Stimulated activated CD4-positive, alpha-beta T cell treated with anti-CD3 and anti-CD28 coated beads, TNF-alpha, amount 100 ng/mL, for 24 hours (primary cell): ENCODE data around the gene FBXO42.
"Not testable (repeated sequence)": the region's sequence is repeated elsewhere in the genome, so short reads cannot be mapped to it uniquely, and the experiment has no call there.

Experiments used
- DNase-seq, 3 experiments: peaks; one replicate each; pipeline ENCODE4 v3.0.0-alpha.2; 2020; ENCODE audit warnings: low read depth in 3 of 3

FBXO42 gene

DNA sequence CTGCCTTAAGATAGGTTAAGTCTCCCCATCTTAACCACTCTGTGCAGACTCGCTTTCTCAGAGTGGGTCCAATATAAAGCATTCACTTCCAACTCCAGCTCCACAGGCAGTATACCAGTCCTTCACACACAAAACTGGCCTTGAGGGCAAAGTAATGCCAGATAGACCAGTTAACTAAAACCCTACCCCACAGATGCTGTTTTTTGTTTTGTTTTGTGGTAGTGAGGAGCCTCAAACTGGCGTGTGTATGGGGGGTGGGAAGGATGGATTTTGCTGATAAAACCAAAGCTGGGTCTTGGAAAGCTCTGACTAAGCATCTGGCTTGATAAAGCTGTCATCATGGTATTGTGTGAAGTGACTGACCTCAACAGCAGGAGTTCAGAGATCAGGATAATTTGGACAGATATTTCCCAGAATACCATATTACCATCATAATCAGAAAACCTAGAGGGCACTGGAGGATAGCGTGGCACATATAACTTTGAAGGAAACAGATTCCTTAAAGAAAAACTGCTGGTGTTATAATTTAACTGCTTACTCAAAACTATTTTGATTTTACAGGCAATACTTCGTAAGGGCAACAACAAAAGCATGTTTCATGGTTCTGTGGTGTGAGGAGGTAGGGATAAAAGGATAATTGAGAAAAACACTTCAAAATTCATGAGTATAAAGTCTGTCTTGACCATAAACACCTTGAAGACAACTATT lies 85.7 kb downstream of the FBXO42 start:
- DNase-seq: no peak

DNA sequence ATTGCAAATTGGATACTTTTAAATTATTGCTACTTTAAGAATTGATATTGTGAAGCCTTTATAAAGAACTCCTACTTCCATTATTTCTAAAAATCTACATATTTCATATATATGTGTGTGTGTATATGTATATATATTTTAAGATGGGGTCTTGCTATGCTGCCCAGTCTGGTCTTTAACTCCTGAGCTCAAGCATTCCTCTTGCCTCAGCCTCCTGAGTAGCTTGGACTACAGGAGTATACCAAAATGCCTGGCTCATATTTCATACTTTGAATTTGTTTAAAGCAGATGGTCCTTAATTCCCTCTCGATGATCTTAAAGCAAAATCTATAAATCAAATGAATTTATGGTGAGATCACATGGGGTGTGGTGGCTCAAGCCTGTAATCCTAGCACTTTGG lies 90.2 kb downstream of the FBXO42 start:
- no peak for DNase-seq

GRCh38 chr1:16260814-16261213 lies 91.5 kb downstream of the FBXO42 start:
- no peak for DNase-seq

DNA sequence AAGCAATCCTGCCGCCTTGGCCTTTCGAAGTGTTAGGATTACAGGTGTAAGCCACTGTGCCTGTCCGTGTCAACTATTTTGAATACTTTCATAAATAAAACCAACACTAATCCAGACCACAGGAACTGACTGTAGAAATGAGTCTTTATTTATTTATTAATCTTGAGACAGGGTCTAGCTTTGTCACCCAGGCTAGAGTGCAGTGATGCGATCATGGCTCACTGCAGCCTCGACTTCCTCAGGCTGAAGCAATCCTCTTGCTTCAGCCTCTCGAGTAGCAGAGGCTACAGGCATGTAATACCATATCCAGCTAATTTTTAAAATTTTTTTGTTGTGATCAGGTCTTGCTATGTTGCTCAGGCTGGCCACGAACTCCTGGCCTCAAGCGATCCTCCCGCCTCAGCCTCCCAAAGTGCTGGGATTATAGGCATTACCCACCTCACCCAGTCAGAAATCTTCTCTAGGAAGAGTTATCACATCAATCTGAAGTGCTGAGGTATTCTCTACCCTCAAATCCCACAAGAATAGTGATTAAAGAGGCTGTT lies 93.6 kb downstream of the FBXO42 start:
- DNase-seq: no peak

- no peak for DNase-seq
These were observed 94.3 kb downstream of the FBXO42 start for GRCh38 chr1:16257968-16258367.

DNA sequence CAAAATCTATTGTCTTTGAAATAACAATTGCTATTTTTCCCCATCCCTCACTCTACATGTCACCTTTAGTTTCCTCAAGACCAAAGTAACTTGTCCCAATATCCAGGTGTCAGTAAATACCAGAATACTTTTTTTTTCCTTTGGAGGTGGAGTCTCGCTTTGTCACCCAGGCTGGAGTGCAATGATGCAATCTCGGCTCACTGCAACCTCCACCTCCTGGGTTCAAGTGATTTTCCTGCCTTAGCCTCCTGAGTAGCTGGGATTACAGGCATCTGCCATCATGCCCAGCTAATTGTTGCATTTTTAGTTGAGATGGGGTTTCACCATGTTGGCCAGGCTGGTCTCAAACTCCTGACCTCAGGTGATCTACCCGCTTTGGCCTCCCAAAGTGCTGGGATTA lies 94.7 kb downstream of the FBXO42 start:
- DNase-seq: not testable (repeated sequence)

DNA sequence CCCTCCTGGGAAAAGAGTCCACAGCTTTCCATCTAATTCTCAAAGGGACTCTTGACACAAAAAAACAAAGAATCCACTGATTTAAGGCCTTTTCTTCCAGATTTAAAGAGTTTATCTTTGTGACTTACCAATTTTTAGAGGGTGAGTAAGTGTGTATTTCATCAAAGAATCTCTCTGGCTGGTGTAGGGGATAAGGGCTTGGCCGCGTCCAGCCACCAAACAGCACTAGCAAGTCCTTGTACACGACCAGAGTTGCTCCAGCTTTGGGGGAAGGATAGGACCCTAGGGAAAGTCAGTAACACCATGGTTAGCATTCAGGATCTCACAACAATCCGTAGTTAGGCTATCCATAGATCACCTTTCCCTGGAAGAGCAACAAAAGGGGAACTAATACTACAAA lies 95.8 kb downstream of the FBXO42 start:
- no peak for DNase-seq

GRCh38 chr1:16254263-16254928 lies 97.9 kb downstream of the FBXO42 start:
- DNase-seq: no peak

DNA sequence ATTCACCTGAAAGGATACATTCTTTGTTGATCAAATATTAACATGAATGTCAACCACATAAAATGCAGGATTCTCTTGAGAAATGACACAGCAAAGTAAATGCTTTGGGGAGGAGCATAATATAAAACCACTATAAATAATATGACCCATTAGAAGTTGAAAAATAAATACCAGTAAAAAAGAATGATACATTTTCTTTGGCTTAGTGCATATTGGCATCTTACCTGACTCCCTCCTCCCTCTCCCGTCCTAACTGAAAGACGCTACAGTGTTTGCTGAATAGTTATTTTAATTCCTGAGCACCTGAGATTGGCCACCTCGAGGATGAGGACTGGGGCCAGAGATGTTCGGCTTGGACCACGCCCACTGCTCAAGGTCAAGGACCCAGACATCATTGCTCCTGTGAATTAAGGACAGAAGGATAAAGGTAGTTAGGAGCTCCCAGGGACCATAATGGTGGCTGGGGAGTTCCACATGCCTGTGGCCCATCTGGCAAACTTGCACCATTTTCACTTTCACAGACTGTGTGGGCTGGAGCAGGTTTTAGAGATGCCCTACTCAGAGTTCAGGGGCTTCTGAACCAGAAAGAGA lies 98.9 kb downstream of the FBXO42 start:
- no peak for DNase-seq

DNA sequence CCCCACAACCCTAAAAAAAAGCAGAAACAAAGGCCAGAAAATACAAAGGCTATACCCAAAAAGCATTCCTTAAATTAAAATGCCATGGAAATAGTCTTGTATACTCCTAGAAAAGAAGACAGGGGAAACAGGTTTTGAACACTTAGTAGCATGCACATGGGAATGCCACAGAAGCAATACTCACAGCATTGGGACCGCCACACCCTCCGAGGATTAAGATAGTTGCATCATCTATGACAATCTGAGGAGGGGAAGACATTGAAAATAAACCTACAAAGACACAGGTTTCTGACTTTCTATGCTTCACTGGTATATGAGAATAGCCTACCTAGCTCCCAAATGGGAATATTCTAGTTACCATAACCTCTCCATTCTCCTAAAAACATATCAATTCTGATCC lies 99.4 kb downstream of the FBXO42 start:
- no peak for DNase-seq

DNA sequence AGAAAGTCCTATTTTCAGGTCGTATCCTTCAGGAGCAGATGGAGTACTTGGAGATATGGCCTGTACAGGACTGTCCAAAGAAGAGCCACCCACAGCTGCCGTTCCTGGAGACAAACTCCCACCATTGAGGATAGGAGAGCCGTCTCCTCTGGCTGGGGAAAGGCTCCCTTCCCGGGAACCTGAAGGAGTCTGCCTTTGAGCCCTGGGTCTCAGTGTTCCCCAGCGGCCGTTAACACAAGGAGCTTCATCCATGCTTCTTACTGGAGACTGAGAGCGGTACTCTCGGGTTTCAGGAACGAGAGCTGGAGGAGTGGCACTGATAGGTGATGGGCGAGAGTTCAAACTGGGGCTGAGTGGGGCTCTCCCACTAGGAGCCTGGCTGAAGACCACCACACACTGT lies 100.9 kb downstream of the FBXO42 start:
- DNase-seq: no peak

GRCh38 chr1:16250524-16251251 lies 101.6 kb downstream of the FBXO42 start:
- no peak for DNase-seq

- no peak for DNase-seq
These were observed 102.6 kb downstream of the FBXO42 start for GRCh38 chr1:16249596-16250241.

DNA sequence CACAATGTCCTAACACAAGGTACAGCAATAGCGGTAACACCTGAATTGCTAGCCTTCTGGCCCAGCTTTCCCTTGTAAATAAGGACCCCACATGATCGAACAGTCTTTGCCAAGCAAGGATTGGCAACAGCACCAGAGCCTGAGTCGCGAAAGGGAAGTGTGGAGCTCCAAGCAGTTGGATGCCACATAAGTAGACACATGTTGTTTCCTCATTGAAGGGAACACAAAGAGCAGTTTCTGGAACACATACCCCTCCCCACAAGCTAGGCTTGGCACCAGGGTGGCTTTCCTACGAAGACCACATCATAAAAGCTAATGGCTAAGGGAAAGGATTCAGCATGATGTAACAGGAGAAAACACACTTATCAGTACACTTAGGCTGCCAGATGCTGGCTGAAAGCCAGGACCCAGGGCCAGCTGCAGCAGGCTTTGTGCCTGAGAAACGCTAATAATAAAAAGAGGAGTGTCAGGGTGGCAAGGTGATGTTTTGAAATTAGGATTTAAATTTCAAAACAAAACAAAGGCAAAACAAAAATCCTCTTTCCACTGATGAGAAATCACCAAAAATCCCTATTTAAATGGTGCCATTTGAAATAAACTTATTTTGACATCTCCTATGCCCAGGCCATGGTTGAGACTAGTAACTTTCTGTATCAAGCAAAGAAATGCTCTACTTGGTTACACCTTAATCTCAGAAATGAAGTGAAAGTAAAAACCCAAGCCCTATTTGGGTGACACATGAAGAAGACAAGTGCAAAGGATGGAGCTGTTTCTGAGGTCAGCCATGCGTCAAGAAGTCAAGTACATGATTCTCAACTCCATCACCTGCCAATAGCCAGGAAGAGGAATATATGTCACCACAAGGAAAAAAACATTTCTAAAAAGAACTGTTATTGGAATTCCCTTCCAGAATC lies 103.4 kb downstream of the FBXO42 start:
- DNase-seq: no peak

- DNase-seq: no peak
These were observed 104.3 kb downstream of the FBXO42 start for GRCh38 chr1:16248007-16248436.

- DNase-seq: no peak
These were observed 104.8 kb downstream of the FBXO42 start for GRCh38 chr1:16247441-16247840.

- DNase-seq: no peak
These were observed 105.3 kb downstream of the FBXO42 start for GRCh38 chr1:16246961-16247360.

DNA sequence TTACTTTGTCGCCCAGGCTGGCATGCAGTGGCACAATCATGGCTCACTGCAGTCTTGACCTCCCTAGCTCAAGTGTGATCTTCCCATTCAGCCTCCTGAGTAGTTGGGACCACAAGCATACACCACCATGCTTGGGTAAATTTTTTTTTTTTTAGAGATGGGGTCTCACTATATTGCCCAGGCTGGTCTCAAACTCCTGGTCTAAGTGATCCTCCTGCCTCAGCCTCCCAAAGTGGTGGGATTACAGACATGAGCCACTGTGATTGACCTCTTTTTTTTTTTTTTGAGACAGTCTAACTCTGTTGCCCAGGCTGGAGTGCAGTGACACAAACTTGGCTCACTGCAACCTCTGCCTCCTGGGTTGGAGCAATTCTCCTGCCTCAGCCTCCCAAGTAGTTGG lies 106.0 kb downstream of the FBXO42 start:
- DNase-seq: not testable (repeated sequence)

- no peak for DNase-seq
These were observed 106.6 kb downstream of the FBXO42 start for GRCh38 chr1:16245476-16246196.
